ENCODE results near the gene NAA35.

GRCh38 chr9:85927076-85927475 lies 13.9 kb upstream of the NAA35 start:
- TF ChIP-seq REST (IDR thresholded peaks at IDR 0.05), result no peak
- no peak for TF ChIP-seq RCOR1 (IDR thresholded peaks at IDR 0.05; ENCODE audit: low read depth, low read length)
- TF ChIP-seq HMGXB4 (CRISPR knock-in tag; IDR thresholded peaks at IDR 0.05; ENCODE audit: borderline replicate concordance), result no peak
- no peak for TF ChIP-seq MAX (IDR thresholded peaks at IDR 0.05)
- TF ChIP-seq EHMT2 (IDR thresholded peaks at IDR 0.05; ENCODE audit: low read depth), result no peak
- no peak for TF ChIP-seq CTCF (IDR thresholded peaks at IDR 0.05)
- TF ChIP-seq JUN (IDR thresholded peaks at IDR 0.05), result no peak
- TF ChIP-seq ZFP36 (IDR thresholded peaks at IDR 0.05; ENCODE audit: borderline replicate concordance, partially characterized antibody), result no peak
- no peak for TF ChIP-seq POLR2A (IDR thresholded peaks at IDR 0.05; ENCODE audit: low read length)
- no peak for TF ChIP-seq MAFK (IDR thresholded peaks at IDR 0.05; ENCODE audit: partially characterized antibody)
- TF ChIP-seq POLR2AphosphoS2 (conservative IDR thresholded peaks at IDR 0.05; ENCODE audit: low read length), result no peak
- no peak for TF ChIP-seq RAD21 (conservative IDR thresholded peaks at IDR 0.05 in 1 of 2, IDR thresholded peaks at IDR 0.05 in 1 of 2)
